NOMO-1 (cell line): ENCODE measurements around the gene EVI5L.
"Not testable (repeated sequence)": the region's sequence is repeated elsewhere in the genome, so short reads cannot be mapped to it uniquely, and the experiment has no call there.

Experiments used
- DNase-seq, 2 experiments: peaks; one replicate each; lab custom pipeline; 2025; ENCODE audit not compliant: unreplicated experiment in 2 of 2; lab: John Stamatoyannopoulos, UW

The EVI5L gene

GRCh38 chr19:7893362-7894101 lies 63.5 kb downstream of the EVI5L start:
- not testable (repeated sequence) for DNase-seq

GRCh38 chr19:7894612-7895309 lies 64.7 kb downstream of the EVI5L start:
- DNase-seq, result no peak

GRCh38 chr19:7895565-7895964 lies 65.5 kb downstream of the EVI5L start:
- no peak for DNase-seq

- DNase-seq, result no peak
Measured at GRCh38 chr19:7897292-7897691, 67.3 kb downstream of the EVI5L start.

- no peak for DNase-seq
Measured at GRCh38 chr19:7898967-7899366, 68.9 kb downstream of the EVI5L start.

- DNase-seq, result no peak
Measured at GRCh38 chr19:7899751-7900378, 69.8 kb downstream of the EVI5L start.

GRCh38 chr19:7900401-7900870 lies 70.4 kb downstream of the EVI5L start:
- DNase-seq, result no peak

GRCh38 chr19:7900931-7901330 lies 70.9 kb downstream of the EVI5L start:
- DNase-seq, result no peak

- DNase-seq, result no peak
Measured at GRCh38 chr19:7901337-7901736, 71.3 kb downstream of the EVI5L start.

- no peak for DNase-seq
Measured at GRCh38 chr19:7902796-7903243, 72.8 kb downstream of the EVI5L start.

- peak; percentile 98 for DNase-seq
Measured at GRCh38 chr19:7903244-7904073, 73.4 kb downstream of the EVI5L start, which contains the start of gene MAP2K7. MAP2K7 (plus strand) TSS chr19:7903877; CDS start chr19:7903945, 68 bp downstream.

- DNase-seq, result no peak
Measured at GRCh38 chr19:7904074-7905020, 74.3 kb downstream of the EVI5L start.

GRCh38 chr19:7905268-7905667 lies 75.2 kb downstream of the EVI5L start:
- DNase-seq, result no peak

- DNase-seq, result no peak
Measured at GRCh38 chr19:7905859-7906258, 75.8 kb downstream of the EVI5L start.

- DNase-seq, result no peak
Measured at GRCh38 chr19:7907122-7907521, 77.1 kb downstream of the EVI5L start.

- DNase-seq, result no peak
Measured at GRCh38 chr19:7907544-7907943, 77.5 kb downstream of the EVI5L start.

GRCh38 chr19:7908078-7908699 lies 78.2 kb downstream of the EVI5L start:
- DNase-seq, result no peak

- DNase-seq, result no peak
Measured at GRCh38 chr19:7908742-7909461, 78.9 kb downstream of the EVI5L start.
